ENCODE measurements around the gene CDKN2AIPNL.
"Not testable (repeated sequence)": the region's sequence is repeated elsewhere in the genome, so short reads cannot be mapped to it uniquely, and the experiment has no call there.

Gene CDKN2AIPNL

GRCh38 chr5:134432174-134432573 is 20.5 kb upstream of the CDKN2AIPNL start:
- H3K4me3 ChIP-seq: no peak overlapping the region
- H3K27ac ChIP-seq: no peak overlapping the region
- TF ChIP-seq Cebpa-rat (IDR thresholded peaks at IDR 0.05): no peak
- no peaks in the 10 kb centered on the region for H3K36me3 ChIP-seq
- H3K9ac ChIP-seq: no peak overlapping the region
- H3K27me3 ChIP-seq: no peaks in the 10 kb centered on the region
- no peak overlapping the region; a peak in 1 of 22 replicates for H3K4me2 ChIP-seq
- H3K9me3 ChIP-seq (replicated peaks in 1 of 11): no peaks in the 10 kb centered on the region
- no peaks in the 10 kb centered on the region for H4K20me1 ChIP-seq
- peaks cover 10 to 25% (median 15%) of the 10 kb centered on the region in 10 experiments for H3K4me1 ChIP-seq

GRCh38 chr5:134430001-134430569 is 18.4 kb upstream of the CDKN2AIPNL start:
- Histone ChIP-seq H3K4me2 (no peak overlapping the region), H3K27ac (no peak overlapping the region), H3K4me1 (peaks cover 0 to 9% (median 0%) of the 10 kb centered on the region in 10 experiments; a peak in 6 of 20 replicates), H3K9ac (no peak overlapping the region), H3K4me3 (no peak overlapping the region), H4K20me1 (no peaks in the 10 kb centered on the region), H3K9me3 (replicated peaks in 1 of 11) (no peaks in the 10 kb centered on the region), H3K27me3 (no peaks in the 10 kb centered on the region), H3K36me3 (no peaks in the 10 kb centered on the region)
- TF ChIP-seq Cebpa-rat (IDR thresholded peaks at IDR 0.05): no peak

GRCh38 chr5:134427540-134428041 is 15.9 kb upstream of the CDKN2AIPNL start:
- no peaks in the 10 kb centered on the region for H3K36me3 ChIP-seq
- H3K27ac ChIP-seq: no peak overlapping the region
- no peak overlapping the region for H3K9ac ChIP-seq
- H3K4me3 ChIP-seq: no peak overlapping the region
- H3K4me1 ChIP-seq: peaks cover 0 to 2% (median 0%) of the 10 kb centered on the region in 10 experiments; a peak in 6 of 20 replicates
- no peaks in the 10 kb centered on the region for H3K9me3 ChIP-seq (replicated peaks in 1 of 11)
- TF ChIP-seq Cebpa-rat (IDR thresholded peaks at IDR 0.05): no peak
- H3K27me3 ChIP-seq: no peaks in the 10 kb centered on the region
- no peaks in the 10 kb centered on the region for H4K20me1 ChIP-seq
- H3K4me2 ChIP-seq: no peak overlapping the region

GRCh38 chr5:134426361-134426760 is 14.7 kb upstream of the CDKN2AIPNL start:
- Histone ChIP-seq H4K20me1 (no peaks in the 10 kb centered on the region), H3K27me3 (no peaks in the 10 kb centered on the region), H3K27ac (no peak overlapping the region), H3K4me1 (no peaks in the 10 kb centered on the region), H3K9ac (no peak overlapping the region), H3K4me3 (no peak overlapping the region), H3K36me3 (no peaks in the 10 kb centered on the region), H3K4me2 (no peak overlapping the region), H3K9me3 (replicated peaks in 1 of 11) (peaks cover 0 to 2% (median 0%) of the 10 kb centered on the region in 11 experiments; a peak in 5 of 22 replicates)
- no peak for TF ChIP-seq Cebpa-rat (IDR thresholded peaks at IDR 0.05)

- H3K27ac ChIP-seq: no peak overlapping the region
Observed at GRCh38 chr5:134423376-134423775, 11.7 kb upstream of the CDKN2AIPNL start.

GRCh38 chr5:134422791-134423365 is 11.2 kb upstream of the CDKN2AIPNL start:
- Histone ChIP-seq H3K4me2 (no peak overlapping the region), H3K27me3 (no peaks in the 10 kb centered on the region), H4K20me1 (no peaks in the 10 kb centered on the region), H3K27ac (no peak overlapping the region), H3K9me3 (replicated peaks in 1 of 11) (peaks cover 0 to 11% (median 6%) of the 10 kb centered on the region in 11 experiments; a peak in 8 of 22 replicates), H3K4me3 (no peak overlapping the region), H3K9ac (no peak overlapping the region), H3K4me1 (no peaks in the 10 kb centered on the region), H3K36me3 (no peaks in the 10 kb centered on the region)
- TF ChIP-seq Cebpa-rat (IDR thresholded peaks at IDR 0.05): no peak

More at GRCh38 chr5:134423376-134423775, 11.7 kb upstream of the CDKN2AIPNL start:
- Histone ChIP-seq H3K27me3 (no peaks in the 10 kb centered on the region), H3K4me1 (no peaks in the 10 kb centered on the region), H3K9me3 (replicated peaks in 1 of 11) (peaks cover 0 to 11% (median 6%) of the 10 kb centered on the region in 11 experiments; a peak in 8 of 22 replicates), H4K20me1 (no peaks in the 10 kb centered on the region), H3K9ac (no peak overlapping the region), H3K36me3 (no peaks in the 10 kb centered on the region), H3K4me2 (no peak overlapping the region), H3K4me3 (no peak overlapping the region)
- TF ChIP-seq Cebpa-rat (IDR thresholded peaks at IDR 0.05): no peak

GRCh38 chr5:134421038-134421437 is 9.4 kb upstream of the CDKN2AIPNL start:
- not testable (repeated sequence) for H3K27me3 ChIP-seq, H3K9ac ChIP-seq, H3K36me3 ChIP-seq, H3K27ac ChIP-seq, H3K4me2 ChIP-seq, H3K4me3 ChIP-seq, H4K20me1 ChIP-seq, H3K4me1 ChIP-seq
- peaks cover 0 to 11% (median 6%) of the 10 kb centered on the region in 11 experiments; a peak in 8 of 22 replicates for H3K9me3 ChIP-seq (replicated peaks in 1 of 11)

GRCh38 chr5:134420343-134420742 is 8.7 kb upstream of the CDKN2AIPNL start:
- Histone ChIP-seq H3K9ac (no peak overlapping the region), H3K9me3 (replicated peaks in 1 of 11) (peaks cover 0 to 11% (median 6%) of the 10 kb centered on the region in 11 experiments; a peak in 8 of 22 replicates), H3K27ac (no peak overlapping the region), H3K4me1 (no peaks in the 10 kb centered on the region), H3K4me2 (no peak overlapping the region), H4K20me1 (no peaks in the 10 kb centered on the region), H3K27me3 (no peaks in the 10 kb centered on the region), H3K4me3 (no peak overlapping the region), H3K36me3 (no peaks in the 10 kb centered on the region)
- no peak for TF ChIP-seq Cebpa-rat (IDR thresholded peaks at IDR 0.05)

- H3K4me1 ChIP-seq: no peaks in the 10 kb centered on the region
- no peak overlapping the region for H3K4me3 ChIP-seq
- no peak for TF ChIP-seq Cebpa-rat (IDR thresholded peaks at IDR 0.05)
- H3K9ac ChIP-seq: no peak overlapping the region
- H3K27me3 ChIP-seq: no peaks in the 10 kb centered on the region
- peaks cover 0 to 11% (median 6%) of the 10 kb centered on the region in 11 experiments; a peak in 8 of 22 replicates for H3K9me3 ChIP-seq (replicated peaks in 1 of 11)
- no peaks in the 10 kb centered on the region for H3K36me3 ChIP-seq
- H3K27ac ChIP-seq: no peak overlapping the region
- no peak overlapping the region for H3K4me2 ChIP-seq
- no peaks in the 10 kb centered on the region for H4K20me1 ChIP-seq
Observed at GRCh38 chr5:134418958-134419357, 7.3 kb upstream of the CDKN2AIPNL start.

GRCh38 chr5:134417707-134418106 is 6.0 kb upstream of the CDKN2AIPNL start:
- no peak for TF ChIP-seq Cebpa-rat (IDR thresholded peaks at IDR 0.05)
- peaks cover 0 to 11% (median 6%) of the 10 kb centered on the region in 11 experiments; a peak in 8 of 22 replicates for H3K9me3 ChIP-seq (replicated peaks in 1 of 11)
- no peak overlapping the region for H3K9ac ChIP-seq
- H3K27me3 ChIP-seq: no peaks in the 10 kb centered on the region
- H3K4me2 ChIP-seq: no peak overlapping the region
- no peaks in the 10 kb centered on the region for H4K20me1 ChIP-seq
- peaks cover 0 to 4% (median 0%) of the 10 kb centered on the region in 10 experiments; a peak in 1 of 20 replicates for H3K4me1 ChIP-seq
- no peaks in the 10 kb centered on the region for H3K36me3 ChIP-seq
- H3K4me3 ChIP-seq: no peak overlapping the region
- no peak overlapping the region for H3K27ac ChIP-seq
